Measurements from ENCODE around the gene TSPAN2.

The TSPAN2 gene

GRCh38 chr1:115099693-115100050, 10.4 kb upstream of the TSPAN2 start:
- Histone ChIP-seq H3K9me3 (ENCODE audit: insufficient read depth, low read length) (no peaks in the 10 kb centered on the region), H4K20me1 (ENCODE audit: low read depth, low read length) (no peaks in the 10 kb centered on the region), H2AFZ (ENCODE audit: low read depth, low read length, severe bottlenecking) (peak overlapping the region; percentile 73), H3K27ac (ENCODE audit: low read depth, low read length) (no peak overlapping the region; the same call in 1 of the 2 replicates), H3K4me2 (ENCODE audit: low read depth, low read length, poor library complexity, severe bottlenecking) (peak overlapping the region; percentile 70), H3K4me3 (ENCODE audit: insufficient read depth, low read length, poor library complexity, severe bottlenecking) (peak overlapping the region; percentile 39), H3K27me3 (ENCODE audit: low read length) (no peaks in the 10 kb centered on the region), H3K9me2 (replicated peaks; ENCODE audit: insufficient read depth, low read length) (no peaks in the 10 kb centered on the region), H3K79me2 (ENCODE audit: insufficient read depth, low read length) (no peaks in the 10 kb centered on the region), H3K36me3 (ENCODE audit: low read length) (no peaks in the 10 kb centered on the region), H3F3A (ENCODE audit: insufficient read depth) (no peaks in the 10 kb centered on the region), H3K9ac (ENCODE audit: low read length) (peak overlapping the region; percentile 31; the same call in 1 of the 2 replicates)
- no peak for TF ChIP-seq EZH2phosphoT487 (conservative IDR thresholded peaks at IDR 0.05; ENCODE audit: low read length)
- TF ChIP-seq, protein P1, sequence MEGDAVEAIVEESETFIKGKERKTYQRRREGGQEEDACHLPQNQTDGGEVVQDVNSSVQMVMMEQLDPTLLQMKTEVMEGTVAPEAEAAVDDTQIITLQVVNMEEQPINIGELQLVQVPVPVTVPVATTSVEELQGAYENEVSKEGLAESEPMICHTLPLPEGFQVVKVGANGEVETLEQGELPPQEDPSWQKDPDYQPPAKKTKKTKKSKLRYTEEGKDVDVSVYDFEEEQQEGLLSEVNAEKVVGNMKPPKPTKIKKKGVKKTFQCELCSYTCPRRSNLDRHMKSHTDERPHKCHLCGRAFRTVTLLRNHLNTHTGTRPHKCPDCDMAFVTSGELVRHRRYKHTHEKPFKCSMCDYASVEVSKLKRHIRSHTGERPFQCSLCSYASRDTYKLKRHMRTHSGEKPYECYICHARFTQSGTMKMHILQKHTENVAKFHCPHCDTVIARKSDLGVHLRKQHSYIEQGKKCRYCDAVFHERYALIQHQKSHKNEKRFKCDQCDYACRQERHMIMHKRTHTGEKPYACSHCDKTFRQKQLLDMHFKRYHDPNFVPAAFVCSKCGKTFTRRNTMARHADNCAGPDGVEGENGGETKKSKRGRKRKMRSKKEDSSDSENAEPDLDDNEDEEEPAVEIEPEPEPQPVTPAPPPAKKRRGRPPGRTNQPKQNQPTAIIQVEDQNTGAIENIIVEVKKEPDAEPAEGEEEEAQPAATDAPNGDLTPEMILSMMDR (IDR thresholded peaks at IDR 0.05; ENCODE audit: insufficient read depth, low read length, poor library complexity, severe bottlenecking), result no peak

DNA sequence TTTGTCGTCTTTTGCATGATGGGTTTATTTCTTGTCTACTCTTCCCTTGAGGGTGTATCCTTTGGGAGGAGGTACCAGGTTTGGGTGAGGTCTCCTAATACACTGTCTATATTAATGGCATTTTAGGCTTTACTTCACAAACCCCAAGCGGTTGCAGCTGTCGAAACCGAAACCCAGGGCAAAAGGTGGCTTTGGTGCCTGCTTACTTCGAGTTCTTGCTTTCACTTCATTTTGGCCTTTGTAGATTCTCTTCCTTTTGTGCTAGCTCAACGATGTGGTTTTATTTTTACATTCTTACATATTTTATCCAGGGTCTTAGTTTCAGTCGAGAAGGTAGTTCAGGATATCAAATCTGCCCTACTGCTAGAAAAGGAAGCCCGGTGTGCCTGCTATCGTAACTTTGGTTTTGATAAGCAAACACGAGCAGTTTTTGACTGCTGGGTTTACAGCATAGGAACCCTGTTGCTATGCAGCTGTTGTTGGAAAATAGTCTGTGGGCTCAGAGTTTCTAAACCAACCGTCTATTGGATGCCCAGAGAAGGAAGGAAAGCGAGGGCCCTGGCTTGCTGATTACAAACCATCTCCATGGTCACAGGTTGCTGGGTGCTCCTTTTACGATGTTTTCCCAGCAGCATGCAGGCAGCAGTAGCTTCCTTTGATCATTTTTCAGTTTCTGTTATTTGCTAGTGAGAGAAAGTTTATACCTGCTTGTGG, 9.8 kb upstream of the TSPAN2 start:
- H3K9me3 ChIP-seq (ENCODE audit: insufficient read depth, low read length), result no peaks in the 10 kb centered on the region
- no peak for TF ChIP-seq EZH2phosphoT487 (conservative IDR thresholded peaks at IDR 0.05; ENCODE audit: low read length)
- TF ChIP-seq, protein P1 (IDR thresholded peaks at IDR 0.05; ENCODE audit: insufficient read depth, low read length, poor library complexity, severe bottlenecking), result no peak
- no peaks in the 10 kb centered on the region for H3F3A ChIP-seq (ENCODE audit: insufficient read depth)
- H3K27me3 ChIP-seq (ENCODE audit: low read length), result no peaks in the 10 kb centered on the region
- peak overlapping the region; percentile 34 for H3K27ac ChIP-seq (ENCODE audit: low read depth, low read length)
- peak overlapping the region; percentile 39 for H3K4me3 ChIP-seq (ENCODE audit: insufficient read depth, low read length, poor library complexity, severe bottlenecking)
- H3K9ac ChIP-seq (ENCODE audit: low read length), result peak overlapping the region; percentile 31
- H3K36me3 ChIP-seq (ENCODE audit: low read length), result no peaks in the 10 kb centered on the region
- peak overlapping the region; percentile 70 for H3K4me2 ChIP-seq (ENCODE audit: low read depth, low read length, poor library complexity, severe bottlenecking)
- no peaks in the 10 kb centered on the region for H4K20me1 ChIP-seq (ENCODE audit: low read depth, low read length)
- no peaks in the 10 kb centered on the region for H3K9me2 ChIP-seq (replicated peaks; ENCODE audit: insufficient read depth, low read length)
- H3K79me2 ChIP-seq (ENCODE audit: insufficient read depth, low read length), result no peaks in the 10 kb centered on the region
- peak overlapping the region; percentile 73 for H2AFZ ChIP-seq (ENCODE audit: low read depth, low read length, severe bottlenecking)

DNA sequence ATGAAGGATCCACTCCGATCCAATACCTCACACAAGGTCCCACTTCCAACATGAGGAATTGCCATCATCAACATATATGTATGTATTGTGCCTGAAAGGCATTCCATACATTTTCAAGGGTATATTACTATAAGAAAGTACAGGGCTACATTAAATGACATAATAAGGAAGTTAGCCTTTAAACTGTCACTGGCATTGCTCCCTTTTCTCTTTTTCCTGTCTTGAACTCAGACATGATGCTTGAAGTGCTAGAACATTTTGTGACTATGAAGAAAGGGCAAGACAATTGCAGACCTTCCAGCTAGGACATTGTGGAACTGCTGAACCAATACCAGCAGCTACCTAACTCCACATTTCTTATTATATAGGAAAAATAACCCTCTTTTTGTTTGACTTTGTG, 2.9 kb upstream of the TSPAN2 start:
- no peak overlapping the region for H2AFZ ChIP-seq (ENCODE audit: low read depth, low read length, severe bottlenecking)
- no peaks in the 10 kb centered on the region for H4K20me1 ChIP-seq (ENCODE audit: low read depth, low read length)
- H3K9ac ChIP-seq (ENCODE audit: low read length), result no peak overlapping the region
- no peaks in the 10 kb centered on the region for H3F3A ChIP-seq (ENCODE audit: insufficient read depth)
- H3K79me2 ChIP-seq (ENCODE audit: insufficient read depth, low read length), result no peaks in the 10 kb centered on the region
- H3K4me2 ChIP-seq (ENCODE audit: low read depth, low read length, poor library complexity, severe bottlenecking), result no peak overlapping the region
- no peaks in the 10 kb centered on the region for H3K27me3 ChIP-seq (ENCODE audit: low read length)
- H3K36me3 ChIP-seq (ENCODE audit: low read length), result no peaks in the 10 kb centered on the region
- H3K9me3 ChIP-seq (ENCODE audit: insufficient read depth, low read length), result no peaks in the 10 kb centered on the region
- H3K4me3 ChIP-seq (ENCODE audit: insufficient read depth, low read length, poor library complexity, severe bottlenecking), result no peak overlapping the region
- no peak overlapping the region for H3K27ac ChIP-seq (ENCODE audit: low read depth, low read length)
- no peaks in the 10 kb centered on the region for H3K9me2 ChIP-seq (replicated peaks; ENCODE audit: insufficient read depth, low read length)
- TF ChIP-seq EZH2phosphoT487 (conservative IDR thresholded peaks at IDR 0.05; ENCODE audit: low read length), result no peak
- TF ChIP-seq, protein P1 (IDR thresholded peaks at IDR 0.05; ENCODE audit: insufficient read depth, low read length, poor library complexity, severe bottlenecking), result no peak

All from SU-DHL-6 (cell line).